IMR-90 (cell line): Measurements from ENCODE around the gene FBRS. TPM values are rescaled to one million over a fixed set of nuclear protein-coding genes. Genes with fewer than 3 reads are reported as not detected.
A peak's percentile ranks its signal among the peaks of the same experiment; 100 is the strongest.

Source experiments
- ATAC-seq: fragments of 200-7000 bp; cut with Tn5 transposase; 2 replicates; pipeline ENCODE4 v1.9.1; 2020; ENCODE audit warnings: low read depth, mild to moderate bottlenecking, moderate library complexity
- BruUV-seq: library from RNA; stranded (reverse); fragments of 400-500 nt; replicated peaks from 2 replicates; lab custom pipeline; 2021; lab: Mats Ljungman, UMichigan
- CTCF ChIA-PET: fragments of 300-600 bp; formaldehyde crosslinking; extraction: SDS; loops from one replicate; lab custom pipeline; 2021; ENCODE audit warnings: antibody characterized with exemption; lab: Yijun Ruan, JAX
- POLR2A ChIA-PET: fragments of 300-600 bp; sonication (Branson Sonifier 250); formaldehyde crosslinking; loops from one replicate; lab custom pipeline; 2022; ENCODE audit warnings: antibody characterized with exemption; ENCODE audit not compliant: unreplicated experiment; lab: Charles Lee
- DNase-seq: peaks from one replicate; pipeline ENCODE4 v3.0.0; 2013
- H2AFZ ChIP-seq: replicated peaks from 2 replicates; pipeline ENCODE3; 2013; ENCODE audit warnings: low read length, mild to moderate bottlenecking; ENCODE audit not compliant: poor library complexity
- H2AK5ac ChIP-seq: 2 replicates; pipeline ENCODE4 v1.6.1; 2013; ENCODE audit warnings: low read depth, low read length, inconsistent platforms
- H2AK9ac ChIP-seq: replicated peaks from 2 replicates; pipeline ENCODE3; 2013; ENCODE audit warnings: mild to moderate bottlenecking, low read depth, low read length, moderate library complexity; ENCODE audit not compliant: poor library complexity
- H2BK120ac ChIP-seq: 2 replicates; pipeline ENCODE4 v1.6.1; 2013; ENCODE audit warnings: low read depth, low read length, inconsistent platforms
- H2BK15ac ChIP-seq: 3 replicates; pipeline ENCODE4 v1.6.1; 2013; ENCODE audit warnings: low read depth, low read length, inconsistent platforms
- H2BK20ac ChIP-seq: 2 replicates; pipeline ENCODE4 v1.6.1; 2013; ENCODE audit warnings: low read depth, mild to moderate bottlenecking, inconsistent platforms, low read length, moderate library complexity
- H2BK5ac ChIP-seq: 2 replicates; pipeline ENCODE4 v1.6.1; 2013; ENCODE audit warnings: mild to moderate bottlenecking, low read depth, low read length, inconsistent platforms; ENCODE audit not compliant: poor library complexity, severe bottlenecking
- H3K14ac ChIP-seq: replicated peaks from 2 replicates; pipeline ENCODE4 v1.6.1; 2013; ENCODE audit warnings: low read depth, low read length, inconsistent platforms
- H3K18ac ChIP-seq: 2 replicates; pipeline ENCODE4 v1.6.1; 2013; ENCODE audit warnings: low read depth, low read length, control low read depth
- H3K23ac ChIP-seq: 2 replicates; pipeline ENCODE4 v1.6.1; 2013; ENCODE audit warnings: low read depth, low read length, inconsistent platforms
- H3K27ac ChIP-seq: 2 replicates; pipeline ENCODE4 v1.5.1; 2013; ENCODE audit warnings: mild to moderate bottlenecking, control low read depth, low read length; ENCODE audit not compliant: insufficient read depth
- H3K27me3 ChIP-seq: 2 replicates; pipeline ENCODE4 v1.6.1; 2013; ENCODE audit warnings: low read length; ENCODE audit not compliant: control insufficient read depth, insufficient read depth
- H3K36me3 ChIP-seq: 2 replicates; pipeline ENCODE4 v1.6.1; 2013; ENCODE audit warnings: low read length, mixed read lengths; ENCODE audit not compliant: control insufficient read depth, insufficient read depth
- H3K4ac ChIP-seq: 2 replicates; pipeline ENCODE4 v1.6.1; 2013; ENCODE audit warnings: low read depth, low read length, inconsistent platforms
- H3K4me1 ChIP-seq: 2 replicates; pipeline ENCODE4 v1.6.1; 2013; ENCODE audit warnings: low read length, mixed read lengths; ENCODE audit not compliant: control insufficient read depth, insufficient read depth
- H3K4me2 ChIP-seq: 2 replicates; pipeline ENCODE4 v1.6.1; 2013; ENCODE audit warnings: low read depth, mild to moderate bottlenecking, control low read depth, low read length, moderate library complexity
- H3K4me3 ChIP-seq: 2 replicates; pipeline ENCODE4 v1.5.1; 2013; ENCODE audit warnings: low read depth, mild to moderate bottlenecking, control low read depth, low read length, moderate library complexity; ENCODE audit not compliant: insufficient read depth
- H3K56ac ChIP-seq: 2 replicates; pipeline ENCODE4 v1.6.1; 2013; ENCODE audit warnings: low read length, inconsistent platforms; ENCODE audit not compliant: insufficient read depth; ENCODE audit errors: extremely low read depth
- H3K79me1 ChIP-seq, 2 experiments: 2 replicates each; pipeline ENCODE4 v1.6.1; 2013; ENCODE audit warnings: low read length in 2 of 2, inconsistent platforms in 1 of 2, low read depth in 1 of 2
- H3K9ac ChIP-seq: 2 replicates; pipeline ENCODE4 v1.6.1; 2013; ENCODE audit warnings: low read depth, low read length, control low read depth
- H3K9me1 ChIP-seq: 2 replicates; pipeline ENCODE4 v1.6.1; 2013; ENCODE audit warnings: low read length, inconsistent platforms; ENCODE audit not compliant: insufficient read depth
- H3K9me3 ChIP-seq: 2 replicates; pipeline ENCODE4 v1.6.1; 2013; ENCODE audit warnings: low read length; ENCODE audit not compliant: control insufficient read depth, insufficient read depth
- H4K20me1 ChIP-seq: 2 replicates; pipeline ENCODE4 v1.6.1; 2013; ENCODE audit warnings: low read length, inconsistent platforms; ENCODE audit not compliant: insufficient read depth
- H4K5ac ChIP-seq: 2 replicates; pipeline ENCODE4 v1.6.1; 2013; ENCODE audit warnings: mild to moderate bottlenecking, low read depth, low read length, control low read depth
- H4K8ac ChIP-seq, 2 experiments: 2 replicates each; pipeline ENCODE4 v1.6.1; 2013; ENCODE audit warnings: low read depth in 2 of 2, low read length in 2 of 2, control low read depth in 1 of 2, inconsistent platforms in 1 of 2
- H4K91ac ChIP-seq: 2 replicates; pipeline ENCODE4 v1.6.1; 2013; ENCODE audit warnings: low read depth, low read length, inconsistent platforms; ENCODE audit not compliant: insufficient read depth
- BHLHE40 ChIP-seq: fragments of 150-350 bp; IDR thresholded peaks from 2 replicates; pipeline ENCODE4 v1.6.1; 2016; ENCODE audit warnings: mild to moderate bottlenecking, low read depth, low read length
- CEBPB ChIP-seq: IDR thresholded peaks from 2 replicates; pipeline ENCODE4 v1.6.1; 2012; ENCODE audit warnings: low read depth, low read length, improper control_type of control experiment
- CHD1 ChIP-seq: IDR thresholded peaks from 2 replicates; pipeline ENCODE4 v1.6.1; 2012; ENCODE audit warnings: low read depth, low read length, improper control_type of control experiment
- FOS ChIP-seq: fragments of 150-350 bp; IDR thresholded peaks from 2 replicates; pipeline ENCODE4 v1.6.1; 2016; ENCODE audit warnings: low read depth, low read length
- MAFK ChIP-seq: IDR thresholded peaks from 2 replicates; pipeline ENCODE4 v1.6.1; 2012; ENCODE audit warnings: low read depth, low read length, improper control_type of control experiment
- MAZ ChIP-seq: IDR thresholded peaks from 2 replicates; pipeline ENCODE4 v1.6.1; 2012; ENCODE audit warnings: low read depth, mild to moderate bottlenecking, low read length, improper control_type of control experiment, moderate library complexity, borderline replicate concordance
- MXI1 ChIP-seq: IDR thresholded peaks from 2 replicates; pipeline ENCODE4 v1.6.1; 2012; ENCODE audit warnings: low read depth, mild to moderate bottlenecking, low read length, moderate library complexity, borderline replicate concordance
- NFE2L2 ChIP-seq: fragments of 150-350 bp; IDR thresholded peaks from 2 replicates; pipeline ENCODE4 v1.6.1; 2016; ENCODE audit warnings: low read depth, mild to moderate bottlenecking, low read length
- POLR2A ChIP-seq: IDR thresholded peaks from 2 replicates; pipeline ENCODE4 v1.6.1; 2012; ENCODE audit warnings: mild to moderate bottlenecking, low read depth, low read length
- RAD21 ChIP-seq: IDR thresholded peaks from 2 replicates; pipeline ENCODE4 v1.6.1; 2012; ENCODE audit warnings: low read length, improper control_type of control experiment
- RCOR1 ChIP-seq: IDR thresholded peaks from 2 replicates; pipeline ENCODE4 v1.6.1; 2012; ENCODE audit warnings: mild to moderate bottlenecking, low read length, improper control_type of control experiment; ENCODE audit not compliant: insufficient replicate concordance
- RFX5 ChIP-seq: IDR thresholded peaks from 2 replicates; pipeline ENCODE4 v1.8.0; 2012; ENCODE audit warnings: low read depth, mild to moderate bottlenecking, low read length, moderate library complexity
- SMC3 ChIP-seq: fragments of 150-350 bp; IDR thresholded peaks from 2 replicates; pipeline ENCODE4 v1.6.1; 2016; ENCODE audit warnings: low read depth, mild to moderate bottlenecking, antibody characterized with exemption, low read length, moderate library complexity
- WGBS, 2 experiments: methylation state at CpG; one replicate each; pipeline versions ENCODE4 v1.1.5 to v1.1.7; 2013; ENCODE audit warnings: missing lambda C conversion rate in 2 of 2; ENCODE audit not compliant: insufficient read length in 1 of 2; ENCODE audit errors: extremely low coverage in 2 of 2; 5-methylcytosine and 5-hydroxymethylcytosine counted together
- dilution Hi-C: fragments of 300-500 bp; cut with HindIII; formaldehyde crosslinking; loops from one replicate; pipeline ENCODE4 v1.14.3; 2018; ENCODE audit warnings: low sequenced_read_pairs; ENCODE audit not compliant: unreplicated experiment
- in situ Hi-C: fragments of 300-500 bp; cut with MboI; formaldehyde crosslinking; loops from 3 replicates; pipeline ENCODE4 v1.14.3; 2019; ENCODE audit warnings: low sequenced_read_pairs, inconsistent platforms, mixed read lengths
- intact Hi-C: fragments of 100-400 bp; cut with micrococcal nuclease; formaldehyde crosslinking; loops from 2 replicates; pipeline ENCODE4 v1.10.0; 2022
- polyA plus RNA-seq, 3 experiments: library from polyadenylated mRNA; depleted of rRNA; stranded (reverse); fragments of >200 nt; gene quantifications; 2 replicates each; pipeline ENCODE4 v1.2.3, GENCODE V29; 2012; ENCODE audit warnings: low replicate concordance in 1 of 3
- total RNA-seq: library from RNA; depleted of rRNA; stranded (reverse); fragments of >200 nt; gene quantifications from 2 replicates; pipeline ENCODE4 v1.2.3, GENCODE V29; 2012
- TF ChIP-seq, protein P1 (sequence below): fragments of 150-350 bp; IDR thresholded peaks from 2 replicates; pipeline ENCODE4 v1.6.1; 2017; ENCODE audit warnings: mild to moderate bottlenecking, antibody characterized with exemption, low read length, low read depth
- TF ChIP-seq, protein P2 (sequence below): fragments of 150-350 bp; IDR thresholded peaks from 2 replicates; pipeline ENCODE4 v1.6.1; 2016; ENCODE audit warnings: low read depth, mild to moderate bottlenecking, low read length, moderate library complexity, borderline replicate concordance
- TF ChIP-seq, protein P3 (sequence below): conservative IDR thresholded peaks from 2 replicates; pipeline ENCODE4 v1.5.1; 2012; ENCODE audit warnings: mild to moderate bottlenecking, low read depth, low read length, improper control_type of control experiment

FBRS gene
- total and polyA plus RNA-seq, 2 of the 4 experiments (the other 2 are of a cell fraction): 2.0 to 22.4 TPM

DNA sequence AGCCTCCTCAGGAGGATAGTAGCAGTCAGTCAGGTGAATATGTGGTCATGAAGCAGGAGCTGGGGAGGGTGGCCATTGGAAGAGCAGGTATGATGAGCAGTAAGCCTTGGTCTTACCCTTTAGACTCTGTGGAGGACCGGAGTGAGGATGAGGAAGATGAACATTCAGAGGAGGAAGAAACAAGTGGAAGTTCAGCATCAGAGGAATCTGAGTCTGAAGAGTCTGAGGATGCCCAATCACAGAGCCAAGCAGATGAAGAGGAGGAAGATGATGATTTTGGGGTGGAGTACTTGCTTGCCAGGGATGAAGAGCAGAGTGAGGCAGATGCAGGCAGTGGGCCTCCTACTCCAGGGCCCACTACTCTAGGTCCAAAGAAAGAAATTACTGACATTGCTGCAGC, 53.5 kb downstream of the FBRS start:
- in situ Hi-C loops: no loop called here
- no peak overlapping the region for H3K23ac ChIP-seq
- DNase-seq: no peak
- ChIA-PET CTCF (interaction anchor here (1.2 kb wide), 1 partner anchor 23 kb away, joined by 3 read pairs; no protein-coding TSS in a partner anchor), POLR2A (no interaction called here)
- peaks cover 80% of the 10 kb centered on the region for H3K36me3 ChIP-seq
- H3K27me3 ChIP-seq: no peaks in the 10 kb centered on the region
- H3K27ac ChIP-seq: no peak overlapping the region
- H4K5ac ChIP-seq: no peak overlapping the region
- no peak overlapping the region for H2BK20ac ChIP-seq
- BruUV-seq: TSS peak; percentile 85
- H3K4me2 ChIP-seq: no peak overlapping the region
- ATAC-seq: no peak
- H3K9ac ChIP-seq: no peak overlapping the region
- no peak overlapping the region for H2AK9ac ChIP-seq
- H3K4ac ChIP-seq: no peak overlapping the region
- H3K4me3 ChIP-seq: no peak overlapping the region
- H3K4me1 ChIP-seq: peaks cover 5% of the 10 kb centered on the region; the same call in 1 of the 2 replicates
- intact Hi-C loops: no loop called here
- 100% methylated on average over 1 of the region's 1 CpG; no CpG with 5 or more reads in 1 of the 2 experiments for WGBS, 2 experiments
- TF ChIP-seq NFE2L2 (no peak), SMC3 (no peak), CEBPB (no peak), BHLHE40 (no peak), POLR2A (no peak), MAZ (no peak), MAFK (no peak), MXI1 (no peak), CHD1 (no peak), RAD21 (no peak), FOS (no peak), RCOR1 (no peak), RFX5 (no peak)
- TF ChIP-seq, protein P1, sequence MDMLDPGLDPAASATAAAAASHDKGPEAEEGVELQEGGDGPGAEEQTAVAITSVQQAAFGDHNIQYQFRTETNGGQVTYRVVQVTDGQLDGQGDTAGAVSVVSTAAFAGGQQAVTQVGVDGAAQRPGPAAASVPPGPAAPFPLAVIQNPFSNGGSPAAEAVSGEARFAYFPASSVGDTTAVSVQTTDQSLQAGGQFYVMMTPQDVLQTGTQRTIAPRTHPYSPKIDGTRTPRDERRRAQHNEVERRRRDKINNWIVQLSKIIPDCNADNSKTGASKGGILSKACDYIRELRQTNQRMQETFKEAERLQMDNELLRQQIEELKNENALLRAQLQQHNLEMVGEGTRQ: no peak
- TF ChIP-seq, protein P2, sequence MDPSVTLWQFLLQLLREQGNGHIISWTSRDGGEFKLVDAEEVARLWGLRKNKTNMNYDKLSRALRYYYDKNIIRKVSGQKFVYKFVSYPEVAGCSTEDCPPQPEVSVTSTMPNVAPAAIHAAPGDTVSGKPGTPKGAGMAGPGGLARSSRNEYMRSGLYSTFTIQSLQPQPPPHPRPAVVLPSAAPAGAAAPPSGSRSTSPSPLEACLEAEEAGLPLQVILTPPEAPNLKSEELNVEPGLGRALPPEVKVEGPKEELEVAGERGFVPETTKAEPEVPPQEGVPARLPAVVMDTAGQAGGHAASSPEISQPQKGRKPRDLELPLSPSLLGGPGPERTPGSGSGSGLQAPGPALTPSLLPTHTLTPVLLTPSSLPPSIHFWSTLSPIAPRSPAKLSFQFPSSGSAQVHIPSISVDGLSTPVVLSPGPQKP: no peak
- TF ChIP-seq, protein P3, sequence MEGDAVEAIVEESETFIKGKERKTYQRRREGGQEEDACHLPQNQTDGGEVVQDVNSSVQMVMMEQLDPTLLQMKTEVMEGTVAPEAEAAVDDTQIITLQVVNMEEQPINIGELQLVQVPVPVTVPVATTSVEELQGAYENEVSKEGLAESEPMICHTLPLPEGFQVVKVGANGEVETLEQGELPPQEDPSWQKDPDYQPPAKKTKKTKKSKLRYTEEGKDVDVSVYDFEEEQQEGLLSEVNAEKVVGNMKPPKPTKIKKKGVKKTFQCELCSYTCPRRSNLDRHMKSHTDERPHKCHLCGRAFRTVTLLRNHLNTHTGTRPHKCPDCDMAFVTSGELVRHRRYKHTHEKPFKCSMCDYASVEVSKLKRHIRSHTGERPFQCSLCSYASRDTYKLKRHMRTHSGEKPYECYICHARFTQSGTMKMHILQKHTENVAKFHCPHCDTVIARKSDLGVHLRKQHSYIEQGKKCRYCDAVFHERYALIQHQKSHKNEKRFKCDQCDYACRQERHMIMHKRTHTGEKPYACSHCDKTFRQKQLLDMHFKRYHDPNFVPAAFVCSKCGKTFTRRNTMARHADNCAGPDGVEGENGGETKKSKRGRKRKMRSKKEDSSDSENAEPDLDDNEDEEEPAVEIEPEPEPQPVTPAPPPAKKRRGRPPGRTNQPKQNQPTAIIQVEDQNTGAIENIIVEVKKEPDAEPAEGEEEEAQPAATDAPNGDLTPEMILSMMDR: no peak
- dilution Hi-C loops: no loop called here
- peaks cover 22% of the 10 kb centered on the region for H4K20me1 ChIP-seq
- H3K18ac ChIP-seq: no peak overlapping the region
- H2AK5ac ChIP-seq: no peak overlapping the region
- no peaks in the 10 kb centered on the region for H3K9me3 ChIP-seq
- H2BK120ac ChIP-seq: no peak overlapping the region
- no peak overlapping the region for H3K14ac ChIP-seq
- H3K79me1 ChIP-seq: peaks cover 35 to 60% of the 10 kb centered on the region in 2 experiments
- H4K8ac ChIP-seq: no peak overlapping the region
- H2BK5ac ChIP-seq: no peak overlapping the region
- H2AFZ ChIP-seq: no peak overlapping the region
- no peak overlapping the region for H4K91ac ChIP-seq
- H3K56ac ChIP-seq: no peak overlapping the region
- peaks cover 7% of the 10 kb centered on the region; the same call in 1 of the 2 replicates for H3K9me1 ChIP-seq
- H2BK15ac ChIP-seq: no peak overlapping the region
